ENCODE data around the gene SERPINC1. TPM values are rescaled to one million over a fixed set of nuclear protein-coding genes. Genes with fewer than 3 reads are reported as not detected.

SERPINC1 gene
- total and polyA plus RNA-seq, 4 experiments from 2014 or later = not detected

DNA sequence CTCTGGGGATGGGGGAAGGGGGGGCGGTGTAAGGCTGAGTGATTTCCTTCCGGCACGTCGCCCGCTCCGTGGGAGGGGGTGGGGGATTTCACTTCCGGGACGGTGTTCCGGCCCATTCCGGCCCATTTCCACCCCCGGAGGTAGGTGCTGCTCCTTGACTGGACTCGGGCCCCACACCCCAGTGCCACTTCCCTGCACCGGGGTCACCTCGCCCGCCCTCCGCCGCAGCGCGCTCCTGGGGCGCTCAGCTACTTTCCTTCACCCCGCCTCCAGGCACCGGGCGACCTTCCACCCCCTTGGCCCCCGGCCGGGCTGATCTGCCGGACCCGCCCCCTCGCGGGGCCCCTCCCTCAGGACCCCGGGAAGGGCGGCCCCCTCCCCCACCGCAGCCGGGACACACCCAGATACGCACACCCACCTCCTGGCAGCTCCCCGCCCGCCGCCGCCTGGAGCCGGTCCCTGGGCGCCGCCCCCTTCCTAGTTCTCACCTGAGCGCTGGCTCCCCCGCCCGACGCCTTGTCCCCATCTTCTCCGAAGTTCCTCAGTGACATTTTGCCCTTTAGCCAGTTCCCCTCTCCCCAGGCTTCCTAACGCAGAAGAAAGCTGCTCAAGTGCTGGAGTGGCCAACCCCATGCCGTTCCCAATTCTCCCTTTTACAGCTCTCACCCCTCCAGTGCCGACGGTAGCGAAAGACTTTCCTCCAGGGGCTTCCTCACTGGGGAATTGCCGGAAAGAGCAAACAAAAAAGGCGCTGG lies 48.7 kb downstream of the SERPINC1 start, which contains the start of gene ZBTB37:
Gene ZBTB37 (plus strand): TSS at position 115 of the 755 bp plus-strand sequence. CDS start 1,846 bp downstream, outside the sequence.
- Mint-ChIP-seq H3K36me3 (peaks cover 47 to 64% of the 10 kb centered on the region in 2 donors), H3K4me1 (peaks cover 55 to 93% (median 68%) of the 10 kb centered on the region in 4 donors), H3K27me3 (no peaks in the 10 kb centered on the region), H3K27ac (peak within 1 kb of the TSS; percentile 94 to 99 (median 97)), H3K9me3 (peaks cover 0 to 8% (median 0%) of the 10 kb centered on the region in 8 donors), H3K4me3 (peak within 1 kb of the TSS; percentile 95 to 99 (median 96))
- Histone ChIP-seq H3K36me3 (ENCODE audit: insufficient read depth, low read length) (peaks cover 33% of the 10 kb centered on the region), H3K27me3 (ENCODE audit: insufficient read depth, low read length) (no peaks in the 10 kb centered on the region), H3K9me3 (ENCODE audit: control insufficient read depth in 1 of 2, low read length in 2 of 2) (no peaks in the 10 kb centered on the region), H3K4me3 (ENCODE audit: low read length in 2 of 2) (peak within 1 kb of the TSS; percentile 71 to 79), H3K27ac (ENCODE audit: low read depth, low read length) (peak within 1 kb of the TSS; percentile 89), H3K4me1 (ENCODE audit: insufficient read depth, low read length) (peaks cover 84% of the 10 kb centered on the region)
- intact Hi-C loops (cut with micrococcal nuclease) = loop anchor here (1.0 to 10.0 kb wide), 12 partner anchors 43 to 1336 kb away; partner anchors contain the start of genes CACYBP, MRPS14, PRDX6 and RABGAP1L
- ChIA-PET CTCF (ENCODE audit: partially characterized antibody) (interaction anchor here (1.3 to 2.0 kb wide), 6 partner anchors 12 to 439 kb away, joined by 3 to 5 read pairs (median 4); partner anchors contain the start of gene DARS2), POLR2A (ENCODE audit: partially characterized antibody) (interaction anchor here (0.6 to 7.0 kb wide), 32 partner anchors 8 to 1336 kb away, joined by 3 to 81 read pairs (median 4); partner anchors contain the start of genes CACYBP, CENPL, DARS2 and KLHL20)
- DNase-seq = peak; percentile 90 to 93 (median 92)

- DNase-seq = peak; percentile 98 to 100 (median 99)
- H3K4me1 Mint-ChIP-seq = peaks cover 52 to 92% (median 63%) of the 10 kb centered on the region in 4 donors
- H3K27ac Mint-ChIP-seq = peak within 1 kb of the TSS; percentile 94 to 99 (median 97)
- peaks cover 0 to 8% (median 0%) of the 10 kb centered on the region in 8 donors for H3K9me3 Mint-ChIP-seq
- peaks cover 40% of the 10 kb centered on the region for H3K36me3 ChIP-seq (ENCODE audit: insufficient read depth, low read length)
- peak within 1 kb of the TSS; percentile 71 to 79 for H3K4me3 ChIP-seq (ENCODE audit: low read length in 2 of 2)
- ChIA-PET POLR2A (ENCODE audit: partially characterized antibody) (interaction anchor here (0.6 to 7.0 kb wide), 29 partner anchors 7 to 1335 kb away, joined by 3 to 81 read pairs (median 4); partner anchors contain the start of genes CACYBP, CENPL, DARS2 and KLHL20), CTCF (ENCODE audit: partially characterized antibody) (interaction anchor here (1.0 to 2.0 kb wide), 7 partner anchors 11 to 438 kb away, joined by 3 to 5 read pairs (median 3); partner anchors contain the start of gene DARS2)
- H3K4me3 Mint-ChIP-seq = peak within 1 kb of the TSS; percentile 95 to 99 (median 96)
- no peaks in the 10 kb centered on the region for H3K9me3 ChIP-seq (ENCODE audit: control insufficient read depth in 1 of 2, low read length in 2 of 2)
- H3K4me1 ChIP-seq (ENCODE audit: insufficient read depth, low read length) = peaks cover 84% of the 10 kb centered on the region
- no peaks in the 10 kb centered on the region for H3K27me3 ChIP-seq (ENCODE audit: insufficient read depth, low read length)
- no peaks in the 10 kb centered on the region for H3K27me3 Mint-ChIP-seq
- intact Hi-C loops (cut with micrococcal nuclease) = loop anchor here (1.0 to 10.0 kb wide), 12 partner anchors 43 to 1336 kb away; partner anchors contain the start of genes CACYBP, MRPS14, PRDX6 and RABGAP1L
- H3K36me3 Mint-ChIP-seq = peaks cover 42 to 65% of the 10 kb centered on the region in 2 donors
- peak within 1 kb of the TSS; percentile 89 for H3K27ac ChIP-seq (ENCODE audit: low read depth, low read length)
Observed at GRCh38 chr1:173867753-173868265, 49.3 kb downstream of the SERPINC1 start, which contains the start of gene GAS5. GAS5 (minus strand) TSS chr1:173867989.

- Mint-ChIP-seq H3K36me3 (peaks cover 40 to 69% of the 10 kb centered on the region in 2 donors), H3K27me3 (no peaks in the 10 kb centered on the region), H3K4me1 (peaks cover 51 to 89% (median 61%) of the 10 kb centered on the region in 4 donors), H3K9me3 (peaks cover 0 to 8% (median 0%) of the 10 kb centered on the region in 8 donors), H3K27ac (peak overlapping the region; percentile 94 to 99 (median 97)), H3K4me3 (peak overlapping the region; percentile 95 to 99 (median 96))
- H3K27ac ChIP-seq (ENCODE audit: low read depth, low read length) = peak overlapping the region; percentile 89
- intact Hi-C loops (cut with micrococcal nuclease) = loop anchor here (5.0 to 10.0 kb wide), 4 partner anchors 350 to 1155 kb away; partner anchors contain the start of gene MRPS14
- DNase-seq = peak in 2 of 5 donors; percentile 20 to 24
- ChIA-PET CTCF (ENCODE audit: partially characterized antibody) (interaction anchor here (1.0 to 1.8 kb wide), 2 partner anchors 23 to 107 kb away, joined by 3 to 4 read pairs; no protein-coding TSS in a partner anchor), POLR2A (ENCODE audit: partially characterized antibody) (interaction anchor here (0.9 to 7.0 kb wide), 17 partner anchors 13 to 1335 kb away, joined by 3 to 81 read pairs (median 7); partner anchors contain the start of genes CACYBP, CENPL, DARS2 and KLHL20)
- peaks cover 43% of the 10 kb centered on the region for H3K36me3 ChIP-seq (ENCODE audit: insufficient read depth, low read length)
- no peaks in the 10 kb centered on the region for H3K27me3 ChIP-seq (ENCODE audit: insufficient read depth, low read length)
- no peaks in the 10 kb centered on the region for H3K9me3 ChIP-seq (ENCODE audit: control insufficient read depth in 1 of 2, low read length in 2 of 2)
- peaks cover 84% of the 10 kb centered on the region for H3K4me1 ChIP-seq (ENCODE audit: insufficient read depth, low read length)
- H3K4me3 ChIP-seq (ENCODE audit: low read length in 2 of 2) = peak overlapping the region; percentile 68 to 79
Observed at GRCh38 chr1:173867141-173867752, 49.9 kb downstream of the SERPINC1 start.

DNA sequence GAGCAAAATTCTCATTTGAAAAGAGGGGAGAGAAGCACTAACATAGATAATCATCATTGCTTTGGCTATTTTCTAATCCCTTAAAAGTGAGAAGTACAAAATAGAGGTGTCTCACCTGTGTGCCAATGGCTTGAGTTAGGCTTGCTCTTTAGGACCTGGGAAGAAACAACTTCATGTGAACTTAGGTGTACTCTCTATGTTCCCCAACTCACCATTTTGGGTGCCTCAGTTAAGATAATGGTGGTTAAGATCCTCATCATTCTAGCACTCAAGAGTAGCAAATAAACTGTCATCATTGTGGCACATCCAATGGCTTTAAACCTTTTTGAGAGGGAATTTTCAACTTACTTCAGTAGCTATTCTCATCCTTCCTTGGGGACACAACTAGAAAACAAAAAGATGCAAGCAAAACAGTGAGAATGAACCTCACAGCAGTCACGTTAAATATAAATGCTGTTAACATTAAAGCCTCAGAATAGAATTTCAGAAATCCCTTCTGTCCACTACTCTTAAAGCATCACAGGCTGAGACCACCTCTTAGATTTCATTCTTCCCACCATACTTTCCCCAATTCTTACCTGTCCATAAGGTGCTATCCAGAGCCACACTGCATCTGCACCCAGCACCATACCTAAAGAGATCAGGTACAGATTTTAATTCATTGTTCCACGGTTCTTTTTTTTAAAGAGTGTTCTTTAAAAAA lies 50.6 kb downstream of the SERPINC1 start:
- Histone ChIP-seq H3K36me3 (ENCODE audit: insufficient read depth, low read length) (peaks cover 43% of the 10 kb centered on the region), H3K4me3 (ENCODE audit: low read length in 2 of 2) (peak overlapping the region; percentile 49 to 79), H3K27ac (ENCODE audit: low read depth, low read length) (peak overlapping the region; percentile 89), H3K27me3 (ENCODE audit: insufficient read depth, low read length) (no peaks in the 10 kb centered on the region), H3K4me1 (ENCODE audit: insufficient read depth, low read length) (peaks cover 77% of the 10 kb centered on the region), H3K9me3 (ENCODE audit: control insufficient read depth in 1 of 2, low read length in 2 of 2) (no peaks in the 10 kb centered on the region)
- CTCF ChIA-PET (ENCODE audit: partially characterized antibody) = interaction anchor here (0.9 to 1.5 kb wide), 2 partner anchors 41 to 437 kb away, joined by 3 to 5 read pairs; no protein-coding TSS in a partner anchor
- POLR2A ChIA-PET (ENCODE audit: partially characterized antibody) = interaction anchor here (1.1 to 7.0 kb wide), 5 partner anchors 12 to 1133 kb away, joined by 4 to 81 read pairs (median 56); partner anchors contain the start of genes CACYBP, CENPL, DARS2 and KLHL20
- DNase-seq = no peak
- Mint-ChIP-seq H3K9me3 (peaks cover 0 to 8% (median 0%) of the 10 kb centered on the region in 8 donors), H3K27ac (peak overlapping the region; percentile 94 to 99 (median 97)), H3K27me3 (no peaks in the 10 kb centered on the region), H3K4me1 (peaks cover 51 to 84% (median 61%) of the 10 kb centered on the region in 4 donors), H3K4me3 (peak overlapping the region; percentile 95 to 99 (median 96)), H3K36me3 (peaks cover 43 to 73% of the 10 kb centered on the region in 2 donors)
- intact Hi-C loops (cut with micrococcal nuclease) = loop anchor here (5.0 to 10.0 kb wide), 4 partner anchors 351 to 1156 kb away; partner anchors contain the start of gene MRPS14

- H3K4me1 Mint-ChIP-seq = peaks cover 43 to 75% (median 52%) of the 10 kb centered on the region in 4 donors
Observed at GRCh38 chr1:173865468-173866164, 51.5 kb downstream of the SERPINC1 start.

More at GRCh38 chr1:173865468-173866164, 51.5 kb downstream of the SERPINC1 start:
- ChIA-PET POLR2A (ENCODE audit: partially characterized antibody) (interaction anchor here (0.9 to 7.0 kb wide), 7 partner anchors 11 to 1134 kb away, joined by 3 to 81 read pairs (median 5); partner anchors contain the start of genes CACYBP, CENPL, DARS2 and KLHL20), CTCF (ENCODE audit: partially characterized antibody) (interaction anchor here (0.9 to 1.5 kb wide), 4 partner anchors 11 to 436 kb away, joined by 3 to 5 read pairs (median 4); no protein-coding TSS in a partner anchor)
- H3K27ac ChIP-seq (ENCODE audit: low read depth, low read length) = peak overlapping the region; percentile 53
- Mint-ChIP-seq H3K36me3 (peaks cover 41 to 75% of the 10 kb centered on the region in 2 donors), H3K9me3 (peaks cover 0 to 6% (median 0%) of the 10 kb centered on the region in 8 donors), H3K4me3 (peak overlapping the region; percentile 41 to 99 (median 96)), H3K27ac (peak overlapping the region; percentile 27 to 99 (median 97)), H3K27me3 (no peaks in the 10 kb centered on the region)
- H3K4me1 ChIP-seq (ENCODE audit: insufficient read depth, low read length) = peaks cover 68% of the 10 kb centered on the region
- H3K9me3 ChIP-seq (ENCODE audit: control insufficient read depth in 1 of 2, low read length in 2 of 2) = no peaks in the 10 kb centered on the region
- intact Hi-C loops (cut with micrococcal nuclease) = loop anchor here (5.0 to 10.0 kb wide), 4 partner anchors 352 to 1157 kb away; partner anchors contain the start of gene MRPS14
- H3K27me3 ChIP-seq (ENCODE audit: insufficient read depth, low read length) = no peaks in the 10 kb centered on the region
- DNase-seq = no peak
- peaks cover 43% of the 10 kb centered on the region for H3K36me3 ChIP-seq (ENCODE audit: insufficient read depth, low read length)
- H3K4me3 ChIP-seq (ENCODE audit: low read length in 2 of 2) = peak overlapping the region; percentile 9 to 79

All from CD4-positive, alpha-beta memory T cell (primary cell).